ENCODE results near the gene PAK1IP1.
"Not testable (repeated sequence)": the region's sequence is repeated elsewhere in the genome, so short reads cannot be mapped to it uniquely, and the experiment has no call there.

PAK1IP1 gene

DNA sequence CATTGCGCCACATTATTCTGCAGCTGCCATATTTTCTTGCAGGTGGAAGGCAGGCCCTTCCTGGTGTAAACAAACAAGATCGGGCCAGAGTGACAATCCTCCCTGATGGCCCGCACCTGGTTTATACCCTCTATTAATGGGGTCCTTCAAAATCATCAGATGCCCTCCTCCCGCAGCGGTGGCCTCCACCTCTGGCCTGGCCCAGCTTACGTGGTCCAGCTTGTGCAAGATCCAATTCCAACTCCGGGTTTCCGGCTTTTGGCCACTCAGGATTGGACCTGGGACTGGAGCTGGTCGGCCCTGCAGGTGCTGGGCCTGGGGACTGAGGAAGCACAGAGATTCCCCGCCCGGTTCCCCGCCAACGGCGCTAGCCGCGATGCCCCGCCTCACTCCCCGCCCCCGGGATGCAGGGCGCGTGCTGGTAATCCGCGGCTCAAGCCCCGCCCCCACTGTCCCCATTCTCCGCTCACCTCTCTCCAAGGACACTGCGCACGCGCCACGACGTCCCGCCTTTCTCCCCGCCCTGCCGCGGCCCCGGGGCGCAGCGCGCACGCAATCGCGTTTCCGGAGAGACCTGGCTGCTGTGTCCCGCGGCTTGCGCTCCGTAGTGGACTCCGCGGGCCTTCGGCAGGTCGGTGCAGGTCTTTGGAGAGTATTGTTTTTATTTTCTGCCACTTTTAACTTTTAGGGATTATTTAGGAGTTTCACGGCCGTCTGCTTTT lies 52.6 kb downstream of the PAK1IP1 start, which contains the start of gene TMEM14B (continued):
- TF ChIP-seq ZNF629 (tag by site-specific recombination; IDR thresholded peaks at IDR 0.05): peak; percentile 66
- TF ChIP-seq, protein P1, sequence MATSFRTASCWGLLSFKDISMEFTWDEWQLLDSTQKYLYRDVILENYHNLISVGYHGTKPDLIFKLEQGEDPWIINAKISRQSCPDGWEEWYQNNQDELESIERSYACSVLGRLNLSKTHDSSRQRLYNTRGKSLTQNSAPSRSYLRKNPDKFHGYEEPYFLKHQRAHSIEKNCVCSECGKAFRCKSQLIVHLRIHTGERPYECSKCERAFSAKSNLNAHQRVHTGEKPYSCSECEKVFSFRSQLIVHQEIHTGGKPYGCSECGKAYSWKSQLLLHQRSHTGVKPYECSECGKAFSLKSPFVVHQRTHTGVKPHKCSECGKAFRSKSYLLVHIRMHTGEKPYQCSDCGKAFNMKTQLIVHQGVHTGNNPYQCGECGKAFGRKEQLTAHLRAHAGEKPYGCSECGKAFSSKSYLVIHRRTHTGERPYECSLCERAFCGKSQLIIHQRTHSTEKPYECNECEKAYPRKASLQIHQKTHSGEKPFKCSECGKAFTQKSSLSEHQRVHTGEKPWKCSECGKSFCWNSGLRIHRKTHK (tag by site-specific recombination; IDR thresholded peaks at IDR 0.05): no peak

DNA sequence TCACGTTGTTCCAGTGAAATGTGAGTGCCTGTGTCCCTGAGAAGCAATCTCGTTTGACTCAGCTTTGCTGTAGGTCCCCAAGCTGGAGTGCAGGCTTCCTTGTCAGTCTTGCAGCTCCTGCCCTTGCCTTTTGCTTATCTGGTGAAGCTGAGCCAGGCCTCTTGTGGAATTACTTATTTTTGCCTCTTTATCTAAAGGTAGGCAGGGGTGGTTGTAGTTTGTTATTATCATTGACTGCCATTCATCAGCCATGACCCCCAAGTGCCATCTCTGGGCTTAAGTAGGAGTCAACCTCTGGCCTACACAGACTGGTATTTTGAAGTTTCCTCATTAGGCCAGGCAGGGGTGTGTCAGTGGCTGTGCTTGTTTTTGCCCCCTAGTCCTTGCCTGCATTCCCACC lies 55.0 kb downstream of the PAK1IP1 start:
- ChIA-PET POLR2A (interaction anchor here (4.6 kb wide), 1 partner anchor 28 kb away, joined by 82 read pairs; the partner anchor contains the start of gene TMEM14C), CTCF (interaction anchor here (1.4 to 3.5 kb wide), 2 partner anchors 9 to 137 kb away, joined by 3 to 22 read pairs; partner anchors contain the start of gene SYCP2L)
- Histone ChIP-seq H3K36me3 (ENCODE audit: control insufficient read depth in 2 of 2, insufficient read depth in 1 of 2, low read length in 2 of 2) (peaks cover 21 to 57% of the 10 kb centered on the region in 2 experiments; a peak in 2 of 3 replicates), H3K9me3 (ENCODE audit: control insufficient read depth, insufficient read depth, low read depth, low read length) (no peaks in the 10 kb centered on the region), H3K27ac (ENCODE audit: extremely low read depth, low read depth, low read length) (no peak overlapping the region), H3K4me3 (ENCODE audit: low read depth, low read length) (no peak overlapping the region), H3K4me1 (ENCODE audit: control insufficient read depth, insufficient read depth, low read length) (peaks cover 7% of the 10 kb centered on the region; the same call in 1 of the 2 replicates)
- TF ChIP-seq, protein P2, sequence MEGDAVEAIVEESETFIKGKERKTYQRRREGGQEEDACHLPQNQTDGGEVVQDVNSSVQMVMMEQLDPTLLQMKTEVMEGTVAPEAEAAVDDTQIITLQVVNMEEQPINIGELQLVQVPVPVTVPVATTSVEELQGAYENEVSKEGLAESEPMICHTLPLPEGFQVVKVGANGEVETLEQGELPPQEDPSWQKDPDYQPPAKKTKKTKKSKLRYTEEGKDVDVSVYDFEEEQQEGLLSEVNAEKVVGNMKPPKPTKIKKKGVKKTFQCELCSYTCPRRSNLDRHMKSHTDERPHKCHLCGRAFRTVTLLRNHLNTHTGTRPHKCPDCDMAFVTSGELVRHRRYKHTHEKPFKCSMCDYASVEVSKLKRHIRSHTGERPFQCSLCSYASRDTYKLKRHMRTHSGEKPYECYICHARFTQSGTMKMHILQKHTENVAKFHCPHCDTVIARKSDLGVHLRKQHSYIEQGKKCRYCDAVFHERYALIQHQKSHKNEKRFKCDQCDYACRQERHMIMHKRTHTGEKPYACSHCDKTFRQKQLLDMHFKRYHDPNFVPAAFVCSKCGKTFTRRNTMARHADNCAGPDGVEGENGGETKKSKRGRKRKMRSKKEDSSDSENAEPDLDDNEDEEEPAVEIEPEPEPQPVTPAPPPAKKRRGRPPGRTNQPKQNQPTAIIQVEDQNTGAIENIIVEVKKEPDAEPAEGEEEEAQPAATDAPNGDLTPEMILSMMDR (tag by site-specific recombination; IDR thresholded peaks at IDR 0.05): no peak
- no peak for TF ChIP-seq ZNF175 (tag by site-specific recombination; IDR thresholded peaks at IDR 0.05)
- peak; percentile 61; the same call in 1 of the 2 replicates for TF ChIP-seq MYNN (tag by site-specific recombination; IDR thresholded peaks at IDR 0.05; ENCODE audit: borderline replicate concordance)
- no peak for TF ChIP-seq ZNF146 (tag by site-specific recombination; IDR thresholded peaks at IDR 0.05)
- TF ChIP-seq, protein P3, sequence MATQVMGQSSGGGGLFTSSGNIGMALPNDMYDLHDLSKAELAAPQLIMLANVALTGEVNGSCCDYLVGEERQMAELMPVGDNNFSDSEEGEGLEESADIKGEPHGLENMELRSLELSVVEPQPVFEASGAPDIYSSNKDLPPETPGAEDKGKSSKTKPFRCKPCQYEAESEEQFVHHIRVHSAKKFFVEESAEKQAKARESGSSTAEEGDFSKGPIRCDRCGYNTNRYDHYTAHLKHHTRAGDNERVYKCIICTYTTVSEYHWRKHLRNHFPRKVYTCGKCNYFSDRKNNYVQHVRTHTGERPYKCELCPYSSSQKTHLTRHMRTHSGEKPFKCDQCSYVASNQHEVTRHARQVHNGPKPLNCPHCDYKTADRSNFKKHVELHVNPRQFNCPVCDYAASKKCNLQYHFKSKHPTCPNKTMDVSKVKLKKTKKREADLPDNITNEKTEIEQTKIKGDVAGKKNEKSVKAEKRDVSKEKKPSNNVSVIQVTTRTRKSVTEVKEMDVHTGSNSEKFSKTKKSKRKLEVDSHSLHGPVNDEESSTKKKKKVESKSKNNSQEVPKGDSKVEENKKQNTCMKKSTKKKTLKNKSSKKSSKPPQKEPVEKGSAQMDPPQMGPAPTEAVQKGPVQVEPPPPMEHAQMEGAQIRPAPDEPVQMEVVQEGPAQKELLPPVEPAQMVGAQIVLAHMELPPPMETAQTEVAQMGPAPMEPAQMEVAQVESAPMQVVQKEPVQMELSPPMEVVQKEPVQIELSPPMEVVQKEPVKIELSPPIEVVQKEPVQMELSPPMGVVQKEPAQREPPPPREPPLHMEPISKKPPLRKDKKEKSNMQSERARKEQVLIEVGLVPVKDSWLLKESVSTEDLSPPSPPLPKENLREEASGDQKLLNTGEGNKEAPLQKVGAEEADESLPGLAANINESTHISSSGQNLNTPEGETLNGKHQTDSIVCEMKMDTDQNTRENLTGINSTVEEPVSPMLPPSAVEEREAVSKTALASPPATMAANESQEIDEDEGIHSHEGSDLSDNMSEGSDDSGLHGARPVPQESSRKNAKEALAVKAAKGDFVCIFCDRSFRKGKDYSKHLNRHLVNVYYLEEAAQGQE (tag by site-specific recombination; IDR thresholded peaks at IDR 0.05): no peak
- TF ChIP-seq OVOL3 (tag by site-specific recombination; IDR thresholded peaks at IDR 0.05): no peak

DNA sequence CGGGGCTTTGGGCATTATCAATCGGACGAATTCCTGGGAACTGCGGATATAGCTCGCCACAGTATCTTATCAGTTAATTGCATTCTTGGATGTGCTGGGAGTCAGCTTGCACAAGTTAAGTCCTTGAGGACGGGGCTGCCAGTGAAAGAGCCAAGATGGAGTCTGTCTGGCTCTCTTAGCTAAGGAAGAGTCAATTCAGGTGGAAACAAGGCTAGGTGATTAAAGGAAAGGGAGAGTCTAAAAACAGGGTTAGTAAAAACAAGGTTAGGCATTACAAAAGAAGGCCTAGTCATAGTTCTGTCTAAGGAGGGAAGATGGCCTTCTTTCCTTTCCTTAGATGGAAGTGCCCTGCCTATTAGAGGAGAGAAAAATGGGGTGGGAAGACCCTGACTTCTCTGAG lies 55.8 kb downstream of the PAK1IP1 start:
- H3K9me3 ChIP-seq (ENCODE audit: control insufficient read depth, insufficient read depth, low read depth, low read length); H3K4me1 ChIP-seq (ENCODE audit: control insufficient read depth, insufficient read depth, low read length); H3K27ac ChIP-seq (ENCODE audit: extremely low read depth, low read depth, low read length); H3K4me3 ChIP-seq (ENCODE audit: low read depth, low read length); POLR2A ChIA-PET: not testable (repeated sequence)
- peaks cover 24 to 65% of the 10 kb centered on the region in 2 experiments; a peak in 2 of 3 replicates for H3K36me3 ChIP-seq (ENCODE audit: control insufficient read depth in 2 of 2, insufficient read depth in 1 of 2, low read length in 2 of 2)
- CTCF ChIA-PET: interaction anchor here (3.5 kb wide), 1 partner anchor 8 kb away, joined by 22 read pairs; no protein-coding TSS in a partner anchor

DNA sequence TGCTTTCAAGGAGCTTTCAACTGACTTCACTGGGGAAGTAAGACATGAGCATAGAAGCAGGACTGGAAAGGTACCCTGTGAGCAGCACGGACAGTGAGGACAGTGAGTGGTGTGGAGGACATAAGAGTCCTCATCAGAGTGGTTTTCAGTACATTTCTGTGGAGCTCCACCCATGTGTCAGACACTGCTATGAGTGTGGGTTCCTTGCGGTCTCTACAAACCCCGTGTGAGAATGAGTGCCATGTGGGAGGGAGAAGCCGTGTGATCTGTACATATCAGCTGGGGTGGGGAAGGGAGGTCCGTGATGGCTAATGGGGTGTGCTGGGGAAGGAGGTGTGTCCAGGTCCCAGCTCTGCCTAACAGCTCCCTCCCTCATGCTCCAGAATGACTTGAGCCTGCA lies 57.0 kb downstream of the PAK1IP1 start:
- H3K27ac ChIP-seq (ENCODE audit: extremely low read depth, low read depth, low read length); CTCF ChIA-PET; H3K4me1 ChIP-seq (ENCODE audit: control insufficient read depth, insufficient read depth, low read length); H3K4me3 ChIP-seq (ENCODE audit: low read depth, low read length); H3K9me3 ChIP-seq (ENCODE audit: control insufficient read depth, insufficient read depth, low read depth, low read length): not testable (repeated sequence)
- POLR2A ChIA-PET: interaction anchor here (0.8 kb wide), 1 partner anchor 29 kb away, joined by 3 read pairs; the partner anchor contains the start of gene TMEM14C
- peaks cover 27 to 75% of the 10 kb centered on the region in 2 experiments for H3K36me3 ChIP-seq (ENCODE audit: control insufficient read depth in 2 of 2, insufficient read depth in 1 of 2, low read length in 2 of 2)

Data from HEK293 (cell line).